Measurements from ENCODE around the gene PAQR9.

GRCh38 chr3:142972092-142972753, 8.7 kb upstream of the PAQR9 start:
- TF ChIP-seq CTCF (IDR thresholded peaks at IDR 0.05) (no peak), POLR2A (IDR thresholded peaks at IDR 0.05) (no peak), POLR2AphosphoS5 (IDR thresholded peaks at IDR 0.05) (no peak)
